ENCODE results near the gene CASKIN1. TPM values are rescaled to one million over a fixed set of nuclear protein-coding genes. Genes with fewer than 3 reads are reported as not detected.

CASKIN1 gene
- total RNA-seq, 1 experiment from 2014 or later = 2.6 TPM

DNA sequence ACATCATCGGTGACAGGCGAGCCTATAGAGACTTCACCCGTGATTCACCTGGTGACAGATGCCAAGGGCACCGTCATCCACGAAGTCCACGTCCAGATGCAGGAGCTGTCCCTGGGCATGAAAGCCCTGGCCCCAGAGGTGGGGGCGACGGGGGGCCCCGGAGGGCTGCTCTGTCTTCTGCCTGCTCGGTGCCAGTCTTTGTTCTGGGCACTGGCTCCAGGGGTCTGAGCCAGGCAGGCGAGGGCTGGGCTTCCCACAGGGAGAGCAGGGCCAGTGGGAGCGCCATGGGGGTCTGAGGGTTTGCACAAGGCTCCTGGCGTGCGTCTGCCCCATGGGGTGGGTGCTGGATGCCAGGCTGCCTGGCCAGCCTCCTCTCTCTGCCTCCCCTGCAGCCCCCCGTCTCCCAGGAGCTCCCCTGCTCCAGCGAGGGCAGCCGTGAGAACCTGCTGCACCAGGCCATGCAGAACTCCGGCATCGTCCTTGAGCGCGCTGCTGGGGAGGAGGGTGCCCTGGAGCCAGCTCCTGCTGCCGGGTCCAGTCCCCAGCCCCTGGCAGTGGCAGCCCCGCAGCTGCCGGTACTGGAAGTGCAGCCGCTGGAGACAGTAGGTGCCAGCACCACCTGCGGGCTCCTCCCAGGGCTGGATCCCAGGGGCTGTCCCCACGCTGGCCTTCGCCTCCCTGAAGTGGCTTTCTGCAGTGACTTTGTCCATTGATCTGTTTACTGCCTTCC is 36.8 kb upstream of the CASKIN1 start:
- H3K9me3 Mint-ChIP-seq (ENCODE audit: low read depth, unreplicated experiment) = no peaks in the 10 kb centered on the region
- peaks cover 8% of the 10 kb centered on the region for H3K4me1 Mint-ChIP-seq (ENCODE audit: low read depth, unreplicated experiment)
- peak overlapping the region; percentile 61 for H3K27ac Mint-ChIP-seq (ENCODE audit: unreplicated experiment)
- H3K36me3 Mint-ChIP-seq (ENCODE audit: insufficient read depth, unreplicated experiment) = peaks cover 67% of the 10 kb centered on the region
- DNase-seq = no peak
- BruUV-seq (replicated peaks) = no TSS peak
- no peaks in the 10 kb centered on the region for H3K27me3 Mint-ChIP-seq (ENCODE audit: unreplicated experiment)
- intact Hi-C loops (cut with micrococcal nuclease; ENCODE audit: unreplicated experiment) = no loop called here
- TF ChIP-seq, protein P1, sequence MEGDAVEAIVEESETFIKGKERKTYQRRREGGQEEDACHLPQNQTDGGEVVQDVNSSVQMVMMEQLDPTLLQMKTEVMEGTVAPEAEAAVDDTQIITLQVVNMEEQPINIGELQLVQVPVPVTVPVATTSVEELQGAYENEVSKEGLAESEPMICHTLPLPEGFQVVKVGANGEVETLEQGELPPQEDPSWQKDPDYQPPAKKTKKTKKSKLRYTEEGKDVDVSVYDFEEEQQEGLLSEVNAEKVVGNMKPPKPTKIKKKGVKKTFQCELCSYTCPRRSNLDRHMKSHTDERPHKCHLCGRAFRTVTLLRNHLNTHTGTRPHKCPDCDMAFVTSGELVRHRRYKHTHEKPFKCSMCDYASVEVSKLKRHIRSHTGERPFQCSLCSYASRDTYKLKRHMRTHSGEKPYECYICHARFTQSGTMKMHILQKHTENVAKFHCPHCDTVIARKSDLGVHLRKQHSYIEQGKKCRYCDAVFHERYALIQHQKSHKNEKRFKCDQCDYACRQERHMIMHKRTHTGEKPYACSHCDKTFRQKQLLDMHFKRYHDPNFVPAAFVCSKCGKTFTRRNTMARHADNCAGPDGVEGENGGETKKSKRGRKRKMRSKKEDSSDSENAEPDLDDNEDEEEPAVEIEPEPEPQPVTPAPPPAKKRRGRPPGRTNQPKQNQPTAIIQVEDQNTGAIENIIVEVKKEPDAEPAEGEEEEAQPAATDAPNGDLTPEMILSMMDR (IDR thresholded peaks at IDR 0.05; ENCODE audit: unreplicated experiment) = no peak
- CTCF ChIA-PET = interaction anchor here (0.6 kb wide), 2 partner anchors 15 to 521 kb away, joined by 4 to 5 read pairs; no protein-coding TSS in a partner anchor
- H3K4me3 Mint-ChIP-seq (ENCODE audit: low read depth, unreplicated experiment) = no peak overlapping the region

DNA sequence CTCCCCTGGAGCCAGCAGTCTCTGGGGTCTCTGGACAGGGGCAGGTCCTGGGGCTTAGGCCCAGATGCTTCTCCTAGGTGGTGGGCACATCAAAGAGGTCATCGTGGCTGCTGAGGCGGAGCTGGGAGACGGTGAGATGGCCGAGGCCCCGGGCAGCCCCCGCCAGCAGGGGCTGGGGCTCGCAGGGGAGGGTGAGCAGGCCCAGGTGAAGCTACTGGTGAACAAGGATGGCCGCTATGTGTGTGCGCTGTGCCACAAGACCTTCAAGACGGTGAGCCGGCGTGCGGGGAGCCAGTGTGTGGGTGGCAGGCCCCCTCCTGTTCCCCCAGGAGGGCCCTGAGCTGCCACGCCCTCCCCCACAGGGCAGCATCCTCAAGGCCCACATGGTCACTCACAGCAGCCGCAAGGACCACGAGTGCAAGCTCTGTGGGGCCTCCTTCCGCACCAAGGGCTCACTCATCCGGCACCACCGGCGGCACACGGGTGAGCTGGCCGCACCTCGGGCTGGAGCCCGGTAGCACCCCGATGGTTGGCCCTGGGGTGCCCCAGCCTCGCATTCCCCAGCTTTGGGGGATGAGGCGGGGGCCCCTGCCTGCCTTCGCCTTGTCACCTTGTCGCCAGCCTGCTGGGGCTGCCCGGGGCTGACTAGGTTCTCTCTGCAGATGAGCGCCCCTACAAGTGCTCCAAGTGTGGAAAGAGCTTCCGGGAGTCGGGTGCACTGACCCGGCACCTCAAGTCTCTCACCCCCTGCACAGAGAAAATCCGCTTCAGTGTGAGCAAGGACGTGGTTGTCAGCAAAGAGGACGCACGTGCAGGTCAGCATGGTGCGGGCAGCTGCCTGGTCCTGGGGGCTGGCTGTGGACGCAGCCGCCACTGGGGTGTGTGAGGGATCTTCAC is 35.9 kb upstream of the CASKIN1 start:
- no peak for DNase-seq

DNA sequence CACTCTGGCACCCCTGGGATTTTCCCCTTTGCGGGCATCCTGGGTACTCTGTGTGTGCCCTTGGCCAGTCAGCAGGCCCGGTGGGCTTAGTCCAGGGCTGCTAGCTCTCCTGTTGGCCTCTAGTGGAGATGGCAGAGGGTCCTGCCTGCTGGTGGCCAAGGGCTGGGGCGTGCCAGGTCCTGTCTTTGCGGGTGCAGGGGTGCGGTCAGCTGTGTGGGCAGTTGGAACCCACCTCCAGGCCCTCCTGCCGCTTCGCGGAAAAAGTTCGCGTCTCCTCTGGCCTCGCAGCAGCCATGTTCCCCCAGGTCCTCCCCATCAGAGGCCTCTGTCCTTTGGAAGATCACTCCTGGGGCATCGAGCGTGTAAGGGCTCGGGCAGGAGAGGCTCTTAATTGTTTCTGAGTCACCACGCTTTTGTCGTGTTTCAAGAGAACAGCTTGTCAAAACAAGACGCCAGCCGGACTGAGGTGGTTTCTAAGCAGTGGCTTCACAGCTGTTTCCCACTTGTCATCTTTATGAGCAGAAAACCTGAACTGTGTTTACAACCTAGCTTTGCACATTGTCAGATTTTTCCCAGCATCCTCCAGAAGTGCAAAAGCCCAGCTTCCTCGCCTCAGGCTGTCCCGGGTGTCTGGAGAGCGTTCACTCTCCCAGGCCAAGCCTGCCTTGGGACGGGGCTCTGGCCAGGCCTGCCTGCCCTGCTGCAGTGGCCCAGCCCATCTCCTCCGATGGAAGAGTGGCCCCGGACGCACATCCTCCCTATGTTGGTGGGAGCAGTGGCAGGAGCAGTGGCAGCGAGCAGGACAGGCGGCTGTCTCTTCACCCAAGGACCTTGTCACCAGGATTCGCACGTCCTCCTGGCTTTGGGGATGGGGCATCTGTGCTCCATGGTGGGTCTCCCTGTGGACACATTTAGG is 34.9 kb upstream of the CASKIN1 start:
- no peak for DNase-seq

More for the DNA sequence above, 35.9 kb upstream of the CASKIN1 start:
- Mint-ChIP-seq H3K27ac (ENCODE audit: unreplicated experiment) (no peak overlapping the region), H3K4me3 (ENCODE audit: low read depth, unreplicated experiment) (no peak overlapping the region), H3K9me3 (ENCODE audit: low read depth, unreplicated experiment) (no peaks in the 10 kb centered on the region), H3K27me3 (ENCODE audit: unreplicated experiment) (no peaks in the 10 kb centered on the region), H3K36me3 (ENCODE audit: insufficient read depth, unreplicated experiment) (peaks cover 72% of the 10 kb centered on the region), H3K4me1 (ENCODE audit: low read depth, unreplicated experiment) (peaks cover 8% of the 10 kb centered on the region)
- BruUV-seq (replicated peaks) = no TSS peak
- TF ChIP-seq, protein P1 (IDR thresholded peaks at IDR 0.05; ENCODE audit: unreplicated experiment) = no peak
- CTCF ChIA-PET = interaction anchor here (0.6 kb wide), 1 partner anchor 522 kb away, joined by 4 read pairs; no protein-coding TSS in a partner anchor
- intact Hi-C loops (cut with micrococcal nuclease; ENCODE audit: unreplicated experiment) = no loop called here

More for the DNA sequence above, 34.9 kb upstream of the CASKIN1 start:
- intact Hi-C loops (cut with micrococcal nuclease; ENCODE audit: unreplicated experiment) = no loop called here
- no peak overlapping the region for H3K27ac Mint-ChIP-seq (ENCODE audit: unreplicated experiment)
- no peak overlapping the region for H3K4me3 Mint-ChIP-seq (ENCODE audit: low read depth, unreplicated experiment)
- H3K9me3 Mint-ChIP-seq (ENCODE audit: low read depth, unreplicated experiment) = no peaks in the 10 kb centered on the region
- BruUV-seq (replicated peaks) = no TSS peak
- H3K27me3 Mint-ChIP-seq (ENCODE audit: unreplicated experiment) = no peaks in the 10 kb centered on the region
- peaks cover 12% of the 10 kb centered on the region for H3K4me1 Mint-ChIP-seq (ENCODE audit: low read depth, unreplicated experiment)
- peaks cover 76% of the 10 kb centered on the region for H3K36me3 Mint-ChIP-seq (ENCODE audit: insufficient read depth, unreplicated experiment)
- TF ChIP-seq, protein P1 (IDR thresholded peaks at IDR 0.05; ENCODE audit: unreplicated experiment) = no peak
- CTCF ChIA-PET = no interaction called here
